Measurements from ENCODE around the gene REPIN1. TPM values are rescaled to one million over a fixed set of nuclear protein-coding genes. Genes with fewer than 3 reads are reported as not detected.

REPIN1 gene
- total RNA-seq, 1 experiment from 2014 or later = 113 TPM

GRCh38 chr7:150332852-150333635, 35.6 kb upstream of the REPIN1 start:
- TF ChIP-seq, protein P1, sequence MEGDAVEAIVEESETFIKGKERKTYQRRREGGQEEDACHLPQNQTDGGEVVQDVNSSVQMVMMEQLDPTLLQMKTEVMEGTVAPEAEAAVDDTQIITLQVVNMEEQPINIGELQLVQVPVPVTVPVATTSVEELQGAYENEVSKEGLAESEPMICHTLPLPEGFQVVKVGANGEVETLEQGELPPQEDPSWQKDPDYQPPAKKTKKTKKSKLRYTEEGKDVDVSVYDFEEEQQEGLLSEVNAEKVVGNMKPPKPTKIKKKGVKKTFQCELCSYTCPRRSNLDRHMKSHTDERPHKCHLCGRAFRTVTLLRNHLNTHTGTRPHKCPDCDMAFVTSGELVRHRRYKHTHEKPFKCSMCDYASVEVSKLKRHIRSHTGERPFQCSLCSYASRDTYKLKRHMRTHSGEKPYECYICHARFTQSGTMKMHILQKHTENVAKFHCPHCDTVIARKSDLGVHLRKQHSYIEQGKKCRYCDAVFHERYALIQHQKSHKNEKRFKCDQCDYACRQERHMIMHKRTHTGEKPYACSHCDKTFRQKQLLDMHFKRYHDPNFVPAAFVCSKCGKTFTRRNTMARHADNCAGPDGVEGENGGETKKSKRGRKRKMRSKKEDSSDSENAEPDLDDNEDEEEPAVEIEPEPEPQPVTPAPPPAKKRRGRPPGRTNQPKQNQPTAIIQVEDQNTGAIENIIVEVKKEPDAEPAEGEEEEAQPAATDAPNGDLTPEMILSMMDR (conservative IDR thresholded peaks at IDR 0.05; ENCODE audit: low read depth, low read length) = no peak
- no peak for TF ChIP-seq EZH2 (IDR thresholded peaks at IDR 0.05; ENCODE audit: borderline replicate concordance, low read depth, low read length, poor library complexity, severe bottlenecking)
- POLR2A ChIA-PET (ENCODE audit: low non-redundant PET) = no interaction called here
- Histone ChIP-seq H3K4me1 (ENCODE audit: insufficient read depth, low read length, poor library complexity, severe bottlenecking) (peaks cover 5% of the 10 kb centered on the region), H3K9me3 (ENCODE audit: low read depth, low read length, poor library complexity, severe bottlenecking) (no peaks in the 10 kb centered on the region), H3K4me3 (ENCODE audit: low read depth, low read length, poor library complexity, severe bottlenecking) (no peak overlapping the region), H3K27ac (ENCODE audit: low read depth, low read length, poor library complexity, severe bottlenecking) (no peak overlapping the region), H3K36me3 (ENCODE audit: insufficient read depth, low read length, poor library complexity, severe bottlenecking) (peaks cover 23% of the 10 kb centered on the region), H3K27me3 (replicated peaks; ENCODE audit: insufficient read depth, low read depth, low read length, poor library complexity) (no peaks in the 10 kb centered on the region)
- CTCF ChIA-PET = no interaction called here
- DNase-seq (ENCODE audit: low spot score) = no peak
- intact Hi-C loops (cut with micrococcal nuclease; ENCODE audit: unreplicated experiment) = no loop called here
- no TSS peak for BruUV-seq (replicated peaks)

GRCh38 chr7:150333659-150334058, 35.0 kb upstream of the REPIN1 start:
- H3K36me3 ChIP-seq (ENCODE audit: insufficient read depth, low read length, poor library complexity, severe bottlenecking) = peaks cover 19% of the 10 kb centered on the region
- CTCF ChIA-PET = no interaction called here
- no peak overlapping the region for H3K4me3 ChIP-seq (ENCODE audit: low read depth, low read length, poor library complexity, severe bottlenecking)
- BruUV-seq (replicated peaks) = no TSS peak
- POLR2A ChIA-PET (ENCODE audit: low non-redundant PET) = no interaction called here
- TF ChIP-seq EZH2 (IDR thresholded peaks at IDR 0.05; ENCODE audit: borderline replicate concordance, low read depth, low read length, poor library complexity, severe bottlenecking) = no peak
- TF ChIP-seq, protein P1 (conservative IDR thresholded peaks at IDR 0.05; ENCODE audit: low read depth, low read length) = no peak
- no peaks in the 10 kb centered on the region for H3K9me3 ChIP-seq (ENCODE audit: low read depth, low read length, poor library complexity, severe bottlenecking)
- intact Hi-C loops (cut with micrococcal nuclease; ENCODE audit: unreplicated experiment) = no loop called here
- peaks cover 5% of the 10 kb centered on the region for H3K4me1 ChIP-seq (ENCODE audit: insufficient read depth, low read length, poor library complexity, severe bottlenecking)
- H3K27me3 ChIP-seq (replicated peaks; ENCODE audit: insufficient read depth, low read depth, low read length, poor library complexity) = no peaks in the 10 kb centered on the region
- H3K27ac ChIP-seq (ENCODE audit: low read depth, low read length, poor library complexity, severe bottlenecking) = no peak overlapping the region
- no peak for DNase-seq (ENCODE audit: low spot score)

DNA sequence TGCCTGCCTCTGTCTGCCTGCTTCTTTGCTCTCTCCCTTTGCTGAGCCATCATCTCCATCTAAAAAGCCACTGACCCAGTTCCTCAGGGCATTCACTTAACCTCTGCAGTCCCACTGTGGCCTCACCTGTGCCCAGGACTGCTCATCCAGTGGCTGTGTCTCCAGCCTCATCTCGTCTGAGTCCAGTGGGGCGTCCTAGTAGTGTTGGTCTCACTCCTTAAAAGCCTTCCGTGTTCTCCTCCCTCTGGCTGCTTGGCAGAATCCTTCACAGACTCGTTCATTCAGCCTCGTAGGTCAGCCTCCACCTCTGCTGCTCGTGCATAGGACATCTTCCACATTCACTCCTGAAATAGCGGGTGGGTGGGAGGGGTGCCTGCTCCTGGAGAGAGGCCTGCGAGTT, 34.5 kb upstream of the REPIN1 start:
- intact Hi-C loops (cut with micrococcal nuclease; ENCODE audit: unreplicated experiment) = no loop called here
- peaks cover 5% of the 10 kb centered on the region for H3K4me1 ChIP-seq (ENCODE audit: insufficient read depth, low read length, poor library complexity, severe bottlenecking)
- no peaks in the 10 kb centered on the region for H3K27me3 ChIP-seq (replicated peaks; ENCODE audit: insufficient read depth, low read depth, low read length, poor library complexity)
- no TSS peak for BruUV-seq (replicated peaks)
- TF ChIP-seq EZH2 (IDR thresholded peaks at IDR 0.05; ENCODE audit: borderline replicate concordance, low read depth, low read length, poor library complexity, severe bottlenecking) = no peak
- TF ChIP-seq, protein P1 (conservative IDR thresholded peaks at IDR 0.05; ENCODE audit: low read depth, low read length) = no peak
- no peak for DNase-seq (ENCODE audit: low spot score)
- H3K27ac ChIP-seq (ENCODE audit: low read depth, low read length, poor library complexity, severe bottlenecking) = no peak overlapping the region
- ChIA-PET POLR2A (ENCODE audit: low non-redundant PET) (no interaction called here), CTCF (no interaction called here)
- no peak overlapping the region for H3K4me3 ChIP-seq (ENCODE audit: low read depth, low read length, poor library complexity, severe bottlenecking)
- H3K36me3 ChIP-seq (ENCODE audit: insufficient read depth, low read length, poor library complexity, severe bottlenecking) = peaks cover 15% of the 10 kb centered on the region
- H3K9me3 ChIP-seq (ENCODE audit: low read depth, low read length, poor library complexity, severe bottlenecking) = no peaks in the 10 kb centered on the region

Data from A673 (cell line).